ENCODE data around the gene NOP9. TPM values are rescaled to one million over a fixed set of nuclear protein-coding genes. Genes with fewer than 3 reads are reported as not detected.

NOP9 gene
- total and polyA plus RNA-seq, 7 donors, result 7.8 to 29.0 (median 14.6) TPM

- H3K36me3 ChIP-seq, result no peaks in the 10 kb centered on the region
- no peaks in the 10 kb centered on the region for H3K4me1 ChIP-seq
- no peaks in the 10 kb centered on the region for H3K27me3 ChIP-seq
- WGBS, 2 donors, result 89 to 92% methylated on average over 9 of the region's 9 CpGs
- H3K9me3 ChIP-seq, result no peaks in the 10 kb centered on the region
- intact Hi-C loops (cut with DNase I), result no loop called here
- no peak for DNase-seq
- H3K4me3 ChIP-seq, result no peak overlapping the region
- no peak overlapping the region for H3K27ac ChIP-seq
- no peak for TF ChIP-seq POLR2AphosphoS5 (IDR thresholded peaks at IDR 0.05)
- TF ChIP-seq, protein P1, sequence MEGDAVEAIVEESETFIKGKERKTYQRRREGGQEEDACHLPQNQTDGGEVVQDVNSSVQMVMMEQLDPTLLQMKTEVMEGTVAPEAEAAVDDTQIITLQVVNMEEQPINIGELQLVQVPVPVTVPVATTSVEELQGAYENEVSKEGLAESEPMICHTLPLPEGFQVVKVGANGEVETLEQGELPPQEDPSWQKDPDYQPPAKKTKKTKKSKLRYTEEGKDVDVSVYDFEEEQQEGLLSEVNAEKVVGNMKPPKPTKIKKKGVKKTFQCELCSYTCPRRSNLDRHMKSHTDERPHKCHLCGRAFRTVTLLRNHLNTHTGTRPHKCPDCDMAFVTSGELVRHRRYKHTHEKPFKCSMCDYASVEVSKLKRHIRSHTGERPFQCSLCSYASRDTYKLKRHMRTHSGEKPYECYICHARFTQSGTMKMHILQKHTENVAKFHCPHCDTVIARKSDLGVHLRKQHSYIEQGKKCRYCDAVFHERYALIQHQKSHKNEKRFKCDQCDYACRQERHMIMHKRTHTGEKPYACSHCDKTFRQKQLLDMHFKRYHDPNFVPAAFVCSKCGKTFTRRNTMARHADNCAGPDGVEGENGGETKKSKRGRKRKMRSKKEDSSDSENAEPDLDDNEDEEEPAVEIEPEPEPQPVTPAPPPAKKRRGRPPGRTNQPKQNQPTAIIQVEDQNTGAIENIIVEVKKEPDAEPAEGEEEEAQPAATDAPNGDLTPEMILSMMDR (IDR thresholded peaks at IDR 0.05), result no peak
- TF ChIP-seq POLR2A (IDR thresholded peaks at IDR 0.05), result no peak
- no peak for TF ChIP-seq EP300 (IDR thresholded peaks at IDR 0.05)
Observed at GRCh38 chr14:24258119-24258518, 41.5 kb upstream of the NOP9 start.

DNA sequence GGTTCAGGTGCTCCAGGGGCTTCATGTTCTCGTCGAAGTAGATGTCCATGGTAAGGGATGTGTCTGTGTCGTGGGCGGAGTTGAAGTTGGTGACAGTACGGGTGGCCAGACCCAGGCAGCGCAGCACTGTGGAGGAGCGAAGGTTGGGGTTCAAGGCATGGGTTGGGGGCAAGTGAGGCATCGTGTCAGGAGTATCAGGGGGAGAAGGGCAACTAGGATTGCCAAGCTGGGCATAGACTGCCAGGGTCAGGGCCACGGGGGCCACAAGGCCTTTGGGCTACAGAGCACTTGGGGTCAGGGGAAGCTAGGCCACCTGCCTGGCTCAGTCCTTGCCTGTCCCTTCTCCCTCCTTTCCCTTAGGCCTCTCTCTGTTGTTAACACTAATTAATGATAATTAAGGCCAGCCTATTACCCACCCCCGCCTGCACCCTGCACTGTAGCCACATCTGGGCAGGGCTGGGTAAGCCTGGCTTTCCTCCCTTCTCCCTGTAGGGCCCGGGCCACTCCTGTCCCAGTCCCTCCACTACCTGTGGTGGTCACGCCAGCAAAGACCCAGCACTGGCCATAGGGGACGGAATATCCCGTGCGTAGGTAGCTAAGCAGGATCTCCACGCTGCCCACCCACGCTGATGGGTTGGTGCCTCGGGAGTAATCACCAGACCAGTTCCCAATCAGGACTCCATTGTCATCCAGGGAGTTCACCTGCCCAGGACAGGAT, 40.9 kb upstream of the NOP9 start:
- H3K27ac ChIP-seq, result no peak overlapping the region
- no peaks in the 10 kb centered on the region for H3K27me3 ChIP-seq
- H3K4me1 ChIP-seq, result no peaks in the 10 kb centered on the region
- TF ChIP-seq, protein P1 (IDR thresholded peaks at IDR 0.05), result no peak
- no peak for TF ChIP-seq POLR2A (IDR thresholded peaks at IDR 0.05)
- WGBS, 2 donors, result 96% methylated on average over 18 of the region's 18 CpGs
- no peaks in the 10 kb centered on the region for H3K36me3 ChIP-seq
- intact Hi-C loops (cut with DNase I), result no loop called here
- no peak for DNase-seq
- no peaks in the 10 kb centered on the region for H3K9me3 ChIP-seq
- H3K4me3 ChIP-seq, result no peak overlapping the region

- H3K27ac ChIP-seq, result no peak overlapping the region
- H3K27me3 ChIP-seq, result no peaks in the 10 kb centered on the region
- no peak overlapping the region for H3K4me3 ChIP-seq
- H3K9me3 ChIP-seq, result no peaks in the 10 kb centered on the region
- H3K4me1 ChIP-seq, result no peaks in the 10 kb centered on the region
- no peaks in the 10 kb centered on the region for H3K36me3 ChIP-seq
- 82 to 87% methylated on average over 16 of the region's 16 CpGs for WGBS, 2 donors
- intact Hi-C loops (cut with DNase I), result no loop called here
- DNase-seq, result no peak
- TF ChIP-seq POLR2A (IDR thresholded peaks at IDR 0.05) (no peak), POLR2AphosphoS5 (IDR thresholded peaks at IDR 0.05) (no peak), EP300 (IDR thresholded peaks at IDR 0.05) (no peak)
- TF ChIP-seq, protein P1 (IDR thresholded peaks at IDR 0.05), result no peak
Observed at GRCh38 chr14:24259282-24260025, 40.2 kb upstream of the NOP9 start.

GRCh38 chr14:24260026-24260779, 39.4 kb upstream of the NOP9 start:
- no peak overlapping the region for H3K4me3 ChIP-seq
- TF ChIP-seq POLR2AphosphoS5 (IDR thresholded peaks at IDR 0.05) (no peak), EP300 (IDR thresholded peaks at IDR 0.05) (no peak), POLR2A (IDR thresholded peaks at IDR 0.05) (no peak)
- TF ChIP-seq, protein P1 (IDR thresholded peaks at IDR 0.05), result no peak
- intact Hi-C loops (cut with DNase I), result no loop called here
- DNase-seq, result no peak
- WGBS, 2 donors, result 88 to 90% methylated on average over 16 of the region's 16 CpGs
- no peaks in the 10 kb centered on the region for H3K36me3 ChIP-seq
- no peaks in the 10 kb centered on the region for H3K9me3 ChIP-seq
- H3K27ac ChIP-seq, result no peak overlapping the region
- no peaks in the 10 kb centered on the region for H3K27me3 ChIP-seq
- no peaks in the 10 kb centered on the region for H3K4me1 ChIP-seq

Data from sigmoid colon (tissue), 7 donors.